GM19238 (cell line): ENCODE measurements around the gene CALN1.

Experiments used
- DNase-seq: peaks from one replicate; pipeline ENCODE4 v3.0.0; 2011; ENCODE audit warnings: low spot score; ENCODE audit not compliant: insufficient read length

The CALN1 gene

DNA sequence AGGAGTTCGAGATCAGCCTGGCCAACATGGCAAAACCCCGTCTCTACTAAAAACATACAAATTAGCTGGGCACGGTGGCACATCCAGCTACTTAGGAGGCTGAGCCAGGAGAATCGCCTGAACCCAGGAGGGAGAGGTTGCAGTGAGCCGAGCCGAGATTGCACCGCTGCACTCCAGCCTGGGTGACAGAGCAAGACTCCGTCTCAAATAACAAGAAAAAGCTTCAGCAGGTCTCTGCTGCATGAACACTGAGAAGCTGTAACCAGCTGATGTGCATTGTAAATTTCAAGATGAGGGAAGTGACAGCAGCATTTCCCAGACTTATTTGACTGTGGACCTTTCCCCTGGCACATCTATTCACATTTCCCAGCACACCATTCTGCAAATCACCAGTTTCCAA lies 222.0 kb downstream of the CALN1 start:
- DNase-seq = no peak

DNA sequence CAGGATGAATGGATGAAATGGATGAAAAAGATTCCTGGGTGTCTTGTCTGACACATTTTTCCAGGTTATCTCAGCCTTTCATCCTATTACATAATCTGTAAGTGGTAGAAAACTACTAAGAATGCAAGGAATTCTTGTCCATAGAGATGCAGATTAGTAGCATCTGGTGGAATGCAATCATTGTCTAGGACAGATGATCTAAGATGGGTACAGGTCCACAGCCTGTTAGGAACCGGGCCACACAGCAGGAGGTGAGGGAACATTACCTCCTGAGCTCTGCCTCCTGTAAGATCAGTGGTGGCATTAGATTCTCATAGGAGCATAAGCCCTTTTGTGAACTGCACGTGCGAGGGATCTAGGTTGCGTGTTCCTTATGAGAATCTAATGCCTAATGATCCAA lies 225.0 kb downstream of the CALN1 start:
- DNase-seq = no peak

DNA sequence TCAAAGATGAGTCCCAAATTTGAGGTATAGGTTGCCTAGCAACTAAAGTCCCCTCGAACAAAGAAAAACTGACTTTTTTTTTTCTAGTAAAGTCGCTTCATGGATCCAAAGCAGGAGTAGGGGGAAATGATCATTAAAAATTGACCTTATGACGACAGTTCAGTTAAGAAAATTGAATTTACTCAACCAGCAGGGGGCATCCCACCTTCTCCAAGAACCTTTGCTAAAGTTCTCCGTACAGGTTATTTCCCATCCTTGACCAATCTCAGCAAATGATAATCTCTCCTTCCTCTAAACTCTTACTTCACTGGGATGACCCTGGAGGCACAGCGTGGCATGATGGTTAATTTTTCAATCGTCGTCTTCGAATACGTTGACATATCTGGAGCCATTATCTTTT lies 228.3 kb downstream of the CALN1 start:
- DNase-seq = no peak

DNA sequence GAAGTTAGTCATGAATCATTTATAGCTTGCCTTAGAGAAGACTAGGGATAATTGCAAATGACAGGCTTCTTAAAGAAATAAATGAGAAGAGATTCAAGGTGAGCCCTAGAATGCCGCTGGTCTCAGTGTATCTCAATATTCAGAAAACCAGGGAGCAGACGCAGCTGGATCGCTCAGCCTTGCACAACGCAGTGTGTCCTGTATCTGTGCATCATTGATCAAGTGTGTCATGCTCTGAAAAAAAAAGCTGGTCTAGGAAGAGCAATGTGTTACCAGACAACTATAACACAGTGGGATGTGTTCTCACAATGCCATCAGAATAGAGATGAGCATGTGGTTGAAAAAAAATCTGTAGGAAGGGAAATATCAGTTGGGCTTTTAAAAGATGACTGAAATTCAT lies 230.1 kb downstream of the CALN1 start:
- DNase-seq = no peak

DNA sequence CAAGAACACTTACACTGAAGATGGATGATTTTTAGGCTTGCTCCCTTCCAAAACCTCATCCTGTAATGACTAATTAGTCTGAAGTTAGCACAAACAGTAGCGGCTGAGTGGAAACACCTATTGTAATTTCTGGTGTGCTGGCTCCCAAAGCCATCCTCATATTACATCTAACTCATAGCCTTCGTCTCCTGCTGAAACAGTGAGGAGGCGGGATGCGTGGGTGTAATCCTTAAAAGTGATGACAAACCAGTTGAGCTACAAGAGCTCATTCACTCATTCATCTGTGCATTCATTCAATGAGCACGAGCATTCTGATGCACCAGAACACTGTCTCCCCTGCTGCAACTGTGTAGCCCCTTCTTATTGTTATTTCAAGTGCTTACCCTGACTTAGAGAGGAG lies 235.3 kb downstream of the CALN1 start:
- DNase-seq = no peak

DNA sequence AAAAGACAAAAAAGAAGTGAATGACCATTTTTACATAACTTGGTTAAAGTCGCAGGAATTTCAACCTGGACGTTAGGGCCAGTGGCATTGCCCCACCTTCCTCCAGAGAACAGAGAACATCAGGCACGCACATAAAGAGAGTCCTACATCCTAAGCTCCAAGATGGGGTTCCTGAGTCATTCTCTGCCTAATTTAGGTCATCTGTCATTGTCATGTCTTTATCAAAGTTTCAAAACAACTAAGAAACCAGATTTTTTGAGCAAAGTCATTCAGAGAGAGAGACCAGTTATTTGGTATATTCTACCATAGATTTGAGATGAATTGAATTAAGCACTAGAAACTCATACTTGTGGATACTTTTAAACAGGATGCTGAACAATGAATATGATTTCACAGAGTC lies 241.7 kb downstream of the CALN1 start:
- DNase-seq = no peak

DNA sequence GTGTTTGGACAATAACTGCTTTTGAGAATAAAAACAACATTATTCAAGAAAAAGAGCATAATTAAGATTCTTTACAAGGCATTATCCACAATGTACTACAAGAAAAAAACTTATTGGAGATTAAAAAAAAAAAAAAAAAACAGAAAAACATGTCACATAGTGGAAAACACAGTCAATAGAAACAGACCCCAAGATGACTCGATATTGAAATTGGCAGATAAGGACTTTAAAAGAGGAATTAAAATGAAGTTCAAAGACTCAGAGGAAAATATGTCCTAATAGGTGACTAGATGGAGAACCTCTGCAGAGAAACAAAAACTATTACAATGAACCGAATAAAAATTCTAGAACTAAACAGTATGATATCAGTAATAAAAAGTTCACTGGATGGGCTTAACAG lies 248.9 kb downstream of the CALN1 start:
- no peak for DNase-seq

DNA sequence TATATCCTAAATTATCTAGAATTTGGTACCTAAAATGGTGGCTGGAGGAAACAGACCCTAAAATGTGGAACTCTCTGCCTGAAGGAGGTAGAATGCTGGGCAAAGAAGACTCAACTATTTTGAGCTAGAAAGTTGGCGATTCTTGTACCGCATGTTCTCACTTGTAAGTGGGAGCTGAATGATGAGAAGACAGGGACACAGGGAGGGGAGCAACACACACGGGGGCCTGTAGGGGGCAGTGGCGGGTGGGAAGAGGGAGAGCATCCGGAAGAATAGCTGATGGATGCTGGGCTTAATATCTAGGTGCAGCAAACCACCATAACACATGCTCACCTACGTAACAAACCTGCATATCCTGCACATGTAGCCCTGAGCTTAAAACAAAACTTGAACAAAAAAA lies 250.6 kb downstream of the CALN1 start:
- DNase-seq = no peak

DNA sequence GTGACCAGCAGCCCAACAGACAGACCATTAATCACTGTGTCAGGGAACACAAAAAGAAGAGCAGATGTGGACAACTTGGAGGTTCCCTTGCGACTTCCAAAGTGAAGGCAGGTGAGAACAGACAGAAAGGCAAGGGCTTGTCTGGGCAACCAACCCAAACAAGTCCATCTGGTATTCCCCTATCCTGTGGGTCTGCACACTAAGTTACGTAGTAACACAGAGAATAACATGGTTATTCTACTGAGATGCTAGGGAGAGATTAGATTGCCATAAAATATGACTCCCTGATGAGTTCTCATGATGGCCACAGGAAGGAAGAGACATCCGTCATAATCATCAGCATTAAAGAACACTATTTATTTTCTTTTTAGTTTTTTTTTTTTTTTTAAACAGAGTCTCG lies 252.2 kb downstream of the CALN1 start:
- DNase-seq = no peak

DNA sequence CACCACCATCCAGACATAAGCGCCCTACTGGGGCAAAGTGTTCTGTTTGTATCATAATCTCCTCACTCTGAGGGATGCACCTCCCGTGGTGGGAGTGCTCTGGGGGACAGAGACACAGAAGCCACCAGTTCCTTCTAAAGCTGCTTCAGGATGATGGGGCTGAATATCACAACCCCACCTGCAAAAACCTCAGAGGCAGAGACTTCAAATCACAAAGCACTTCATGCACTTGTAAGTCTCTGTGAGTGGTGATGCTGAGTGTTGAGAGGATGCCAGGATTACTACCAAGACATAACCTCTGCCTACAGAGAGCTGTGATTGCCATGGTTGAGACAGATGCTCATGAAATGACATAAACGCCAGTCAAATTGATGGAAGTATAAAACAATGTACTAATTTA lies 255.5 kb downstream of the CALN1 start:
- no peak for DNase-seq

DNA sequence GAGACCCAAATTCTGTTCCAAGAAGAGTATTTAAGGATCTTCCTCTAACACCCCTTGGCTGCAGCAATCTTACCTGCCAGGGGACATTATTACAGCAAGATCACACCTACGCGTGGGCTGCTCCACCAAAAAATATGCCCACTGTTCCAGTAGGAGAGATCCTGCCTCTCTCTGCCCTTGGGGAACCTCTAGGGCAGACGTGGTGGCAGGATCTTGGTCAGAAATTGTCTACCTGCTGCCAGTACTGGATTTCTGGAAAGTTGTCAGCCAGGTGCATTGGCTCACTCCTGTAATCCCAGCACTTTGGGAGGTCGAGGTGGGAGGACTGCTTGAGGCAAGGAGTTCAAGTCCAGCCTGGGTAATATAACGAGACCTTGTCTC lies 259.0 kb downstream of the CALN1 start:
- no peak for DNase-seq

DNA sequence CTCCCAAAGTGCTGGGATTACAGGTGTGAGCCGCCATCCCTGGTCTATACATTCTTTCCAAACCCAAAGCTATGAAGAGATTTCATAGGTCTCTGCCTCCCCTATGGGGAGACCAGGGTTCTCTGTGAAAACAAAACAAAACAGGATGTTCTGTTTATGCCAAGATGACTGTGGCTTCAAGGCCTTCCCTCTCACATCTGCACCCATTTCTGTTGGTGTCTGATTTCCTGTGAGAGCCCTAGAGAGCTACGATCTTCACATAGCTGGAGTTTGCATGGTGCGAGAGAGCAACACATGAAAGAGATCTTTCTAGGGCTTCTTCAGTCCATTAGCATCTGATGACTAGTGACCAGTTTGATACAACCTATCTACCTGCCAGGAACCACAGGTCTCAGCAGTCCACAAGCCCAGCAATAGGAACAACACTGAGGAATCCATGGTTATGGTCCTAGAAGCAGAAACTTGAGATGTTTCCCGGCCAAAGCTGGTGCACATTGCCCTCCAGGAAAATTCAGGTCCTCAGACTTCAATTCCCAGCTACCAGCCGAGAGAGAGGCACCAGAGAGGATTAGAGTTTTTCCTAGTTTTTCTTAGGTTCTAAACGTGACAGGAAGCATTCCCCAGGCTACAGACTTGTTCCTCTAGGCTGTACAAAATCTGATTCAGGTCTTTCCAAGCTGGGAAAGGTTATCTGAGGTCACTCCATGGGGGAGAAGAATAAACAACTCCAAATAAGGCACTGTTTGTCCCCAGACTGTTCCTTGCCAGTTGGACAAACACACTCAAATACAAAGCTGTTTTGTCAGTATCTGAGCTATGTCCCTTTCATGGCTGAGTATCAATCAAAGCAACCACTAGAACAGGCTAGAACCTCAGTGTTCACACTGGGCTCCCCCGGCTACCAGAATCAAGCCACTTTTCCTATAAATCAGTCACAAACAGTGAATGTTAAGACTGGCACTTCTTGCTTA lies 259.7 kb downstream of the CALN1 start:
- no peak for DNase-seq

DNA sequence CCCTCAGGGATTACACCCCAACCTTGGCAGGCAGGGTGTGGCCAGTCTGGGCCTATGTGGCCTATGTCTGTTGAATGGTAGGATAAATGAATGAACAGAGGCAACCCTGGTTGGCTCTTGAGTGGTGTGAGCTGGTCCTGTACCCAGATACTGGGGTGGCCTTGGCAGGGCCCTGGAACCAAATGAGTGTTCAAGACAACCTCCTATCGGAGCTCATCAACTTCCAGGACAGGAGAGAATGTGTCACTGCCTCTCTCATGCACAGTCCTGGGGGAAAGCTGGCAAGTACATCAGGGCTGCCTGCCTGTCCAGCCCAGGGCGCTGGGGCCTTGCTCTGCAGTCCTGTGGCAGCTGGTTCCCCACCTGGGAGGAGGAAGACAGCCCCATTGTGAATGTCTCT lies 271.6 kb downstream of the CALN1 start:
- DNase-seq = no peak

DNA sequence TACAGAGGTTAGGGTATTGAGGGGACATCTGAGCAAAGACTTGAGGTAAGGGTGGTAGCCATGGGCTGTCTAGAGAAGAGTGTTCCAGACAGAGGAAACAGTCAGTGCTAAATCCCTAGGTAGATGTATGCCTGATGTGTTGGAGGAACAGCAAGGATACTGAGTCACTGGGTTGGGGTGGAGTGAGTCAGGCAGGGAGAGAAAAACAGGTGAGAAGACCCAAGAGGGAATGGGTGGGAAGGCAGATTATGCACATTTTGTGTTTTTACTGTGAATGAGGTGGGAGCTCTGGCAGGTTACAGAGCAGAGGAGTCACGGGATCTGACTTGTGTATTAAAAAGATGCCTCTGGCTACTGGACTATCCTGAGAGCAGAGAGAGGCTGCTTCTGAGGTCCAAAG lies 285.0 kb downstream of the CALN1 start:
- DNase-seq = no peak

DNA sequence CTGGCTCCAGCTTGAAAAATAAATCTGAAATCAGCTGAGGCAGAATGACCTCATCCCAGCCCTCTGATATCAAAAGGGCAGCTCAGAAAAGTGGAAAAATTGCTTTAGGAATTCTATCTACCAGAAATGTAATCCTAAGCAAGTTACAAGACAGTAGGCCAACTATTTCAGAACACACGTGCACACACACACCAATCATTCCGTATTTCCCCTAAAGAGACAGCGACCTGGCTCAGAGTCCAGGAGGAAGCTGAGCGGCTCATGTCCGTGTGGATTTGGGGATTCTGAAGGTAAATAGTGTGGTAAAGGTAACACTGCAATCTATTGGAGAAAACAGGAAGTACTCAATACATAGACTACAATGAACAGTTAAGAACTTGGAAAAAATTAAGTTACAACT lies 288.2 kb downstream of the CALN1 start:
- no peak for DNase-seq

DNA sequence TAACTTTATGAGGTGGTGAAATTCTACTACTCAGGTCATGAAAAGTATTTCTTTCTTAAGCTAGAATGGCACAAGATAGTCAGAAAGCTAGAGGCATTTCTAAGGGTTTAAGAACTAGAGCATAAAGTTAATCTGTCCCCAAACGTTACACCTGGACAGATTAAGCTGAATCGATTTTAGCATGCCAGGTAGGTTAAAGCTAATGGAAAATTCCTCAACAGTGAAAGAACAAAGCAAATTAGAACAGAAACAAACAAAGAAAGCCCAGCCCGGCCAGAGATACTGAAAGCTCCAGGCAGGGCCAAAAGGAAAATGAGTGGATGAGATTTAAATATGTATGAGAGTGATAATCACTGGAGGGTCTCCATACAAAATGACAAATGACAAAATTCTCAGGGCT lies 293.8 kb downstream of the CALN1 start:
- no peak for DNase-seq

DNA sequence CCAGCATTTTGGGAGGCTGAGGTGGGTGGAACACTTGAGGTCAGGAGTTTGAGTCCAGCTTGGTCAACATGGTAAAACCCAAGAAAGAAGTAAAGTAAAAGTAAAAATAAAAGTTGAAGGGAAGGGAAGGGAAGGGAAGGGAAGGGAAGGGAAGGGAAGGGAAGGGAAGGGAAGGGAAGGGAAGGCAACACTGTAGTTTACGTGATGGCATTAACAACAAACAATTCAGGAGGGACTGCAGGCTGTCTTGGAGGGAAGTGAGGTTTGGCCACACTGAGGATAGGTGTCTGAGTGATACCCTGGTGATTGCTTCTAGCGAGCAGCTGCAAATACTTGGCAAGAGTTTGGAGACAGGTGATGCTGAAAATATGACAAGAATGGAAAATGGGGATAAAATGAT lies 298.0 kb downstream of the CALN1 start:
- no peak for DNase-seq

DNA sequence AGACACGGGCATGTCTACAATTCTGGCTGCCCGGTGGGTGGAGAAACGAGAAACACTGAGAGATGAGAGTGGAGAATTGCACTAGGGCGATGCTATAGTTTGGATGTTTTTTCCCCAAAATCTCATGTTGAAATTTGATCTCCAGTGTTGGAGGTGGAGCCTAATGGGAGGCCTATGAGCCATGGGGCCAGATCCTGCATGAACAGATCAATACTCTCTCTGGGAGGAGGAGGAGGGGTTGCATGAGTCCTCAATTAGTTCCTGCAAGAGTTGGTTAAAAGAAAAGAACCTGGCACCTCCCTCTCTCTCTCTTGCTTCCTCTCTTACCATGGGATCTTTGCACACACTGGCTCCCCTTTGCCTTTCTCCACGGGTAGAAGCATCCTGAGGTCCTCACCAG lies 299.1 kb downstream of the CALN1 start:
- DNase-seq = no peak

DNA sequence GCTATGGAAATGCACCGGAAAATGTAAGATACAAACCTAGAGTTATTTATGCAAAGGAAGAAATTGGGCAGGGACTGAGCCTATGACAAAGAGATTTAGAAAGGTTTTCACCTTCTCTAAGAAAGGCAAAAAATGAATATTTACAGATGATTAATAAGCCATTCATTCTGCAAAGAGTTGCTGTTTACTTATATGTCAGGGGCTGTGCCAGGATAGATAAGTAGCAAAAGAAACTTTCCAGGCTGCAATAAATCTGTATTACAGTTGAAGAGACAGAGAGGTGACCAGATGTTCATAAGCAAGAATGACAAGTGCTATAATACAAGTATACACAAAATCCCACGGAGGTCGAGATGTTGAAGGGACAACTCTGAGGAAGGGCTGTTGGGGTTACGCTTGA lies 299.6 kb downstream of the CALN1 start:
- no peak for DNase-seq

DNA sequence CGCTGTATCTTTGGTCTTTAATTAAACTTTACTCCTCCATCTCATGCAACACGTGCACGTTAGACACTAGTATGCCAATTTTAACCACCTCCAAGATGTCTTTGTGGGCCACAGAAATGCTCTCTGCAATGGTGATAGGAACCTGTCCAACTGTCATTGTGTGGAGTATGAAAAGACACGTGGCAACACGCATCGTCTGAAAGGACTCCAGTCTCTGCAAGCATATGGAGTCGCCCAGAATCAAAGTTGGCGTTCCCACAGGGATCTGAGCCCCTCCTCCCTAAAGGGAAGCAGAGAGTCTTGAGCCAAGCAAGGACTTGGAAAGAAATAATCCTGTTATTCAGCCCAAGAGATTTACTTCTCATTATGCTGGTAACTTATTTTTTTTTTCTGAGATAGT lies 301.1 kb downstream of the CALN1 start:
- no peak for DNase-seq

DNA sequence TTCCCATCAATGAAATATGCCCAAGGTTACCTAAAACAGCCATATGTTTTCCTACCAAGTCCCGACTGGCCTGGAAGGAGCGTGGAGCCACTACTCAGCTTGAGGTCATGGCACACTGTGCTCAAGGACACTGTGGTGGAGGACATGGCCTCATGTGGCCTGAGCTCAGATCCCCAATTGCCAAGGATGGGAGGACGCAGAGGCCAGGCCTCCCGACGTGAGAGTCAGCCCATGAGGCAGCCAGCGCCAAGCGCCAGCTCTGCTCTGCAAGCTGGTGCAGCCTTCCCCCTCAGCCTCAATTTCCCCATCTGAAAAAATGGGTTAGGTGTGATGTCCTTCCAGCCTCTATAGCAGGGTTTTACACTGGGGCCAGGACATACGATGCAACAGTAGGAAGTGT lies 302.6 kb downstream of the CALN1 start:
- DNase-seq = no peak

DNA sequence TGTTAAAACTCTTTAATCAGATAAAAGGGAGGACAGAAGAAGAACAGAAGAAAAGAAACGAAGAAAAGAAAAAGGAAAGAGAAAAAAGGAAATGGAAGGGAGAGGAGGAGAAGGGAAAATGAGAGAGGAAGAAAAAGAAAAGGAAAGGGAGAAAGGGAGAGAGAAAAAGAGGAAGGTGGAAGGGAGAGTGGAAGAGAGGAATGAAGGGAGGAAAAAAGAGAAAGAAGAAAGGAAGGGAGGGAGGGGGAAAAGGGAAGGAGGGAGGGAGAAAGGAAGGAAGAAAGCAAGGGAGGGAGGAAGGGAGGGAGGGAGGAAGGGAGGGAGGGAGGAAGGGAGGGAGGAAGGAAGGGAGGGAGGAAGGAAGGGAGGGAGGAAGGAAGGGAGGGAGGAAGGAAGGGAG lies 305.7 kb downstream of the CALN1 start:
- no peak for DNase-seq

DNA sequence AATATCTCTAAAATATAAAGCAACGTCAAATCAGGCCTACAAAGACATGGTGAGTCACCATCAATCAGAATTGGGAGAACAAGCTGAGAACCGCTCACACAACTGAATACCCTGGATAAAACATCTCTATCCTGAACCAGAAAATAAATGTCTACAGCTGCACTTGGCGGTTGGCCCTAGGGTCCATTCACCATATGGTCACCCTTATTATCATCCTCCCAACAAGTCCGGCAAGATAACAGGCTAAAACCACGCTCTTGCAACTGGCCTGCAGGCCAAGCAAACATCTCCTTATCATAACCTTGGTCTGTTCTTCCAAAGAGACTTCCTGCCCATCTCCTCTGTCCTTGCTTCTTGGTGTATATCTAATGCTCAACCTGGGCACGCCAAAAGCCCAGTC lies 310.7 kb downstream of the CALN1 start:
- no peak for DNase-seq

DNA sequence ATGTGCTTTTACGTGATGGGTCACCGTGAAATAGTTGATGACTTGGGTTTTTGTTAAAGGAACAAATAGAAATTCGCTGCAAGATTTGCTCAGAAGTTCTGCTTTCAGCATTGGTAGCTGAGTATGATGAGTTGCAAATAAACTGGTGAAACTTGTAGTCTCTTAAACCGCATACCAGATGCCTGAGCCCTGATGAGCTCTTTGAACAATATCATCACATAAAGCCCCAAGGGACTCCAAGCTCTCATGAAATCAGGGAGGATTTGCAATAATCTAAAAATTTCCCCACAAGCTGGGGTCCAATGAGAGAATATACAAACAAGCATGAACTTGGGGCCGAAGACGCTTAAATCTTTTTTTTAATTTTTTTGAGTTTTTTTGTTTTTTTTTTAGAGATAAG lies 312.4 kb downstream of the CALN1 start:
- DNase-seq = no peak
